Stimulated activated CD8-positive, alpha-beta memory T cell treated with anti-CD3 and anti-CD28 coated beads, Interleukin-4, amount 100 ng/mL, for 1 hour (primary cell): ENCODE results near the gene TUBA4A.
"Not testable (repeated sequence)": the region's sequence is repeated elsewhere in the genome, so short reads cannot be mapped to it uniquely, and the experiment has no call there.

Source experiments
- DNase-seq, 2 donors: peaks; one replicate each; pipeline ENCODE4 v3.0.0-alpha.2; 2020; ENCODE audit warnings: low read depth in 2 of 2, low spot score in 1 of 2

Gene TUBA4A

DNA sequence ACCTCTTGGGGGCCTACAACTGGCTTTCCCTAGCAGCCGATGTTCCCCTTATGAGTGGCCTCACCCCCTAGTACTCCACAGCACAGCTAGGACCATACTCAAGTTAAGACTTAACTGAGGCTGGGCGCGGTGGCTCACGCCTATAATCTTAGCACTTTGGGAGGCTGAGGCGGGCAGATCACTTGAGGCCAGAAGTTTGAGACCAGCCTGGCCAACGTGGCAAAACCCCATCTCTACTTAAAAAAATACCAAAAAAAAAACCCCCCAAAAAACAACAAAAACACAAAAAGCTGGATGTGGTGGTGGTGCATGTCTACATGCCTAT lies 33.4 kb upstream of the TUBA4A start:
- not testable (repeated sequence) for DNase-seq

GRCh38 chr2:219286436-219287115 lies 32.9 kb upstream of the TUBA4A start:
- DNase-seq: no peak

DNA sequence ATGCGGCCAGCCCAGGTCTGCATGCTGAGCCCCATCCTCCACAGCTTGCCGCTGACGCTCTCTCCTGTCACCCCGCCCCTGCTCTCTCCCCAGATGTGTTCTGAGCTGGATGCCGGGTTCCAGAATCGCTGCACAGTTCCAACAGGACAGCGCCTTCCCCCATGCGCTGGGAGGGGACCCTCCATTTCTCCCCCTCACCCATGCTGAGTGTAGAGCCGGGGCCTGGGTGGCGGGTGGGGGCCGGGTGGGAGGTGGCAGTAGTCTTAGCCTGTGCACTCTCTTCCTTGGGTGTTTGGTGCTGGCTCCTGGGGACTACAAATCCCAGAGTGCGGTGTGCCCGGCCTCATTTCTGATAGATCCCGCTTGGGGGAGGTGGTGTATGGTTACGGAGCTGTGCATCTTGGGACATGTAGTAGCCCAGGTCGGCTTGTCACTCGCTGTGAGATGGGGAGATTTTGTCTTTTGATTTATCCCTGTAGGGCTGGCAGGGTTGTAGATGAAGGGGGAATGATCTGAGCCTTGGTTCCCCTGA lies 32.2 kb upstream of the TUBA4A start:
- DNase-seq: no peak

DNA sequence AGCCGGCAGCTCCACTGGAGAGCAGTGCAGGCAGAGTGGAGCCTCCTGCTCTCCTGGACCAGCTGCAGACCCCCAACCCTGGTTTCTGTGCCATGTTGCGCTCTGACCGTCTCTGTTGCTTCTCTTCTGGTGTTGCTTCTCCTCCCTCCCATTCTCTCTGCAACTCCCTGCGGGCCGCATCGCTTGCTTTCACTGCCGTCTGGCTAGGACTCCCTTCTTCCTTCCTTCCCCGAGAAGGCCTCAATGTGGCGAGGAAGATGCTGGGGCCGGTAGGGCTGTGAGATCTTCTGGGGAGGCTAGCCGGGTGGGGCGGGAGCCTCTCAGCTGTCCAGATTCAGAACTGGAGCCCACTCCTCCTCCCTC lies 31.6 kb upstream of the TUBA4A start:
- DNase-seq: no peak

DNA sequence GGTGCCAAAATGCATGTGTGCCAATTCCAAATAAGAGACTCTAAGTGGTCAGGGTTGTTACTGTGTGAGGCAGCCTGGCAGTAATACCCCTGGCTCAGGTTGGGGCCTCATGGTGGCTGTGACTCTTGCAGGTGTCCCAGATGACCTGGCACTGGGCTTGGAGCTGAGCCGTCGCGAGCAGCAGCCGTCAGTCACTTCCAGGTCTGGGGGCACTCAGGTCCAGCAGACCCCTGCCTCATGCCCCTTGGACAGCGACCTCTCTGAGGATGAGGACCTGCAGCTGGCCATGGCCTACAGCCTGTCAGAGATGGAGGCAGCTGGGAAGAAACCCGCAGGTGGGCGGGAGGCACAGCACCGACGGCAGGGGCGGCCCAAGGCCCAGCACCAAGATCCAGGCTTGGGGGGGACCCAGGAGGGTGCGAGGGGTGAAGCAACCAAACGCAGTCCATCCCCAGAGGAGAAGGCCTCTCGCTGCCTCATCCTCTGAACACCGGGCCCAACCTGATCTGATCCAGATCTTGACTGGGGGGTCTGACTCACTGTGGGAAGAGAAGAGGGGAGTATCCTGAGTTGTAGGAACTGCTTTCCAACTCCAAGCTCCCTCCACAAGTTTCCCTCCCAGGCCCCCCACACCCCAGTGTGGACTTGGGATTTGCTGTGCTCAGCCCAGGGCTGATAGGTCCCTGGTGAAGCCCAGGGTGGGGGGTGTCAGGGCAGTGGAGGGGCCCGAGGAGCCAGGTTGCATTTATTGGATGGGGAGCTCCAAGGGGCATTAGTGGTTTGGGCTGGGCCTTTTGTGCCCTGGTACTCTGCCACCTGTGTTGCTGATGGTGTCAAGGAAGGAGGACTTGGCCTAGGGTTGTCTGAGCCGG lies 31.0 kb upstream of the TUBA4A start:
- DNase-seq: no peak

DNA sequence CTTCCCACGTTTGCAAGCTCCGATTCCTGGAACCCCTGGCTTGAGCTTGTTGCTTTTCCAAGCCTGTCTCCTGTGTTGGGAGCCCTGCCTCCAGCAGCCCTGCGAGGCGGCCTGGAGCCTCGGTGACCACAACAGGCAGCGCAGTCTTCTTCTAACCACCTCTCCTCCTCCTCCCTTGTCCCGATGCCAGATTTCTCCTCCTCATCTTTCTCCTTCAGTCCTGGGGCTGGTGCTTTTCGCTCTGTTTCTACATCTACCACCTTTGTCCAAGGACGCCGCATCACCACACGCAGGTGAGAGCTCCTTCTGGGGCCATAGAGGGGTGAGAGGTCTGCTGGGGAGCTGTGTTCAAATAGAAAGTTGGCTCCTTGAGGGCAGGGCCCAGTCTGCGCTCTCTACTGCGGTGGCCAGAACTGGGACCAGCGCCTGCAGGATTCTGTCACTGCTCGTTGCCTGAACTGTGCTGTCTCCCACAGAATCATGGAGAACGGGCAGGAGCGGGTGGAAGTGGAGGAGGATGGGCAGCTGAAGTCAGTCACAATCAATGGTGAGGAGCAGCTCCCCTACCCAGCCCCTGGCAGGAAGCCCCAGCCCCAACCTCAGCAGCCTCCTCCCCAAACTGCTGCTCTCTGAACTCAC lies 29.3 kb upstream of the TUBA4A start:
- DNase-seq: no peak

- no peak for DNase-seq
Observed at GRCh38 chr2:219282375-219282774, 28.7 kb upstream of the TUBA4A start.

DNA sequence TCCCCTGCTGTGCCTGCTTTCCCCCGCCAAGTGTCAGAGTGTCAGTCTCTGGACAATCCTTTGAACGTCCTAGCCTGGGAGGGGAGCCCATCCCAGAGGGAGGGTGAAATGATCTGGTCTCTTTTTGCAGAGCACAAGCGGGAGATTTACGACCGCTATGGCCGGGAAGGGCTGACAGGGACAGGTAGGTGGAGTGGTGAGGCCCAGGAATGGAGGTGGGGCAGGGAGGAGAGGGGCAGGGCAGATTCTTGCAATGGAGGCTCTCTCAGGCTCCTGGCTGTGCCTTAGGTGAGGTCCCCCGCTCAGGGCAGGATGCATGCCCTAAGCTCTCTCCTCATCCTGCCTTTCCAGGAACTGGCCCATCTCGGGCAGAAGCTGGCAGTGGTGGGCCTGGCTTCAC lies 27.9 kb upstream of the TUBA4A start:
- DNase-seq: no peak

- DNase-seq: no peak
Observed at GRCh38 chr2:219280651-219281050, 26.9 kb upstream of the TUBA4A start.

- DNase-seq: no peak
Observed at GRCh38 chr2:219279916-219280516, 26.3 kb upstream of the TUBA4A start.

DNA sequence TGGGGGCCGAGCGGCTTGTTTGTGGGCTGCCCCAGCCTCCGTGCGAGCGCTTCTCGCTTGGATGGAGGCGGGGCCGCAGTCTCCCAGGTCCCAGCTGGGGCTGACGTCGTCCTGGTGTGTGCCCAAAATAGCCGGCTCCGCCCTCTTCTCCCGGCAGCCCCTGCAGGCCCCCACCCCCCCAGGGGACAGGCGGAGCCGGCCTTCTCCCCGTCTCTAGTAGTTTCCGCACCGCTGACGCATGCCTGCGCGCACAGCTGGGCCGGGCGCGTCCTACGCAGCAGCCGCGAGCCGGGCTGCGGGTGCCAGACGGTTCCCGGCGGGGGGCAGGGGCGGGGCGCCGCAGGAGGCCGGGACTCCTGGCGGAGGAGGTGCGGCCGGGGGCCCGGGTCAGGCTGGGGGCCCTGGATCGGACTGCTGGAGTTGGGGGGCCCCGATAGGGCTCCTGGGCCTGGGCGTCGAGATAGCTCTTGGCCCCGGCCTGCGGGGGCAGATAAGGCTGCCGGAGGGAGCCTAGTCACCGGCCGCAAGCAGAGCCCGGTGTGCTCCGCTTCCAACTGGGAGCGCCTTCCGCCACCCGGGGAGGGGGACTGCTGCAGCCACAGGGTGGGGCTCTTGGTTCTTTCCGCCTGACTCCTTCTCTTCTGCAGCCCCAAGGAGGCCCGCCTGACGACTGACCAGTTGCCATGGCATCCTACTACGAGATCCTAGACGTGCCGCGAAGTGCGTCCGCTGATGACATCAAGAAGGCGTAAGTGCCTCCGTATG lies 25.6 kb upstream of the TUBA4A start, which contains the start of gene DNAJB2:
TSS of gene DNAJB2 (plus strand) at position 216 of the 765 bp plus-strand sequence. CDS start at position 684, 468 bp downstream.
- peak; percentile 94 to 97 for DNase-seq

- no peak for DNase-seq
Observed at GRCh38 chr2:219278655-219279150, 25.0 kb upstream of the TUBA4A start.

- DNase-seq: peak; percentile 43 to 59
Observed at GRCh38 chr2:219277703-219278654, 24.3 kb upstream of the TUBA4A start.

GRCh38 chr2:219274361-219274921 lies 20.7 kb upstream of the TUBA4A start:
- DNase-seq: no peak

GRCh38 chr2:219273937-219274336 lies 20.2 kb upstream of the TUBA4A start:
- no peak for DNase-seq

DNA sequence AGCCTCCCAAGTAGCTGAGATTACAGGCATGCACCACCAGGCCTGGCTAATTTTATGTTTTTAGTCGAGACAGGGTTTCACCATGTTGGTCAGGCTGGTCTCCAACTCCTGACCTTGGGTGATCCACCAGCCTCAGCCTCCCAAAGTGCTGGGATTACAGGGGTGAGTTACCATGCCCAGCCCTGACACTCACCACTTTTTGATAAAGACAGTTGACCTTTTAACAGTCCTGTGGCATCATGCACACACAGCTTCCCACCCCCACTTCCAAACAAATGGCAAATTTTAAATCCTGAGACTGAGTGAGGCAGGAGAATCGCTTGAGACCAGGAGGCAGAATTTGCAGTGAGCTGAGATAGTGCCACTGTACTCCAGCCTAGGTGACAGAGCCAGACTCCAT lies 19.3 kb upstream of the TUBA4A start:
- no peak for DNase-seq

DNA sequence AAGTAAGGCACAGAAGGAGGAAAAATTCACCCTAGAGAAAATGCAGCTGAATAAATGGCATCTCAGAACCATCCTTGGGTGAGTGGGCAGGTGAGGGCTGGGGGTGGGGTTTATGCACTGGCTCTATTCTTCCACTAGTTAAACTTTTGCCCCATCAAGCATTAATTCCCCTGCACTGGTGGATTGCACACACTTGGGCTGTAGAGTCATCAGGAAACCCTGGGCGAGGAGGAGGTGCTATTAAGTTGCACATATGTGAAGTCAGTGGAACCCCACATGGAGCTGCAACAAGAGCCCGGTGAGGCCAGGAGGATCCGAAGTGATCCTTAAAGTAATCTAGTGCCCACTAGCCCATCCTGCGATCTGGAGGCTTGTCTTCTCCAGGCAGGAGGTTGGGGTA lies 18.6 kb upstream of the TUBA4A start:
- DNase-seq: no peak

GRCh38 chr2:219271021-219271420 lies 17.3 kb upstream of the TUBA4A start:
- no peak for DNase-seq

DNA sequence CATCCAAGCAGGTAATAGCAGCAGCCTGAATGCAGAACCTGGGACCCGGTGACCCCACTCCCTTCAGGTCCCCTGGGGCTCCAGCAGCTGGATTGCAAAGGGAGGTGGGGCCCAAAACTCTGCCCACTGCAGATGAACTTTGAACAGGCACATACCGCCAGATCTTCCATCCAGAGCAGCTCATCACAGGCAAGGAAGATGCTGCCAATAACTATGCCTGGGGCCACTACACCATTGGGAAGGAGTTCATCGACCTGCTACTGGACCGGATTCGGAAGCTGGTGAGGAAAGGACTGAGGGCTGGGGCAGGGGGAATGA lies 16.3 kb upstream of the TUBA4A start:
- DNase-seq: no peak
